ENCODE results near the gene CHN2.

DNA sequence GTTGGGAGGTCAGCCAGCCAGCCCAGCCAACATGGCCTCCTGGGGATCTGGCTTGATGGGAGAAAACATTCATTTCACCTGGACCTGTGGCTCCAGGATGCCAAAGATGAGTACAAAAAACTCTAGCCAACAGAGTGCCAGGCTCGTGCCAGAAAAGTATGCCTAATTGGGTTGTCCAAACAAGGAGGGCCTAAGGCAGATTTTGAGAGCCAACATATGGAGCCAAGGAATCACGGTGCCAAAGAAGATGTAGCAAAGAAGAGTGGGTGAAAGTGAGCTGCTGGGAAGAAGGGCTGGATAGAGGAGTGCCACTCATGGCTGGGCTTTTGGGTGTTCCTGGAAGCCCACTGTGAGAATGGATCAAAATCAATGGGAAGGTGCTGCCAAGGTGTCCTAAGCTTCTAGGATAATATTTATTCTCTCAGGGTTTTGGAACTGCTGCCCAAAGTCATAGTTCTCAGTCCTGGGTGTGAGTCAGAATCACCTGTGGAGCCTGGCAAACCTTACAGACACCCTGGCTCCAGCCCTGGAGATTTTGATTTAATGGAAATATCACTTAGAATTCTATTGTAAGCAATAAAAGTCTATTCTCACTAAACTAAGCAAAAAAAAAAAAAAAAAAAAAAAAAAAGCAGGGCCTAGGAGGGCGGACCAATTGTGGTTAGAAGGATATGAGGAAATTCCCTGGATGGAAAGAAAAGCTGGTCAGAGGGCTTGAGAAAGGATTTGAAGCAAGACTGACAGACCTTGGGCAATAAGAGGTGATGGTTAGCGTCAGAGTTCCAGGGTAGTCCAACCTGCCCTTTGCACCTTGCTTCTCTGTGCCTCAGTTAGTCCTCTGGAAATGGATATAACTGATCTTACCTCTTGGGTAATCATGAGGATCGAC, 186.9 kb downstream of the CHN2 start:
- TF ChIP-seq, protein P1, sequence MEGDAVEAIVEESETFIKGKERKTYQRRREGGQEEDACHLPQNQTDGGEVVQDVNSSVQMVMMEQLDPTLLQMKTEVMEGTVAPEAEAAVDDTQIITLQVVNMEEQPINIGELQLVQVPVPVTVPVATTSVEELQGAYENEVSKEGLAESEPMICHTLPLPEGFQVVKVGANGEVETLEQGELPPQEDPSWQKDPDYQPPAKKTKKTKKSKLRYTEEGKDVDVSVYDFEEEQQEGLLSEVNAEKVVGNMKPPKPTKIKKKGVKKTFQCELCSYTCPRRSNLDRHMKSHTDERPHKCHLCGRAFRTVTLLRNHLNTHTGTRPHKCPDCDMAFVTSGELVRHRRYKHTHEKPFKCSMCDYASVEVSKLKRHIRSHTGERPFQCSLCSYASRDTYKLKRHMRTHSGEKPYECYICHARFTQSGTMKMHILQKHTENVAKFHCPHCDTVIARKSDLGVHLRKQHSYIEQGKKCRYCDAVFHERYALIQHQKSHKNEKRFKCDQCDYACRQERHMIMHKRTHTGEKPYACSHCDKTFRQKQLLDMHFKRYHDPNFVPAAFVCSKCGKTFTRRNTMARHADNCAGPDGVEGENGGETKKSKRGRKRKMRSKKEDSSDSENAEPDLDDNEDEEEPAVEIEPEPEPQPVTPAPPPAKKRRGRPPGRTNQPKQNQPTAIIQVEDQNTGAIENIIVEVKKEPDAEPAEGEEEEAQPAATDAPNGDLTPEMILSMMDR (IDR thresholded peaks at IDR 0.05), result no peak
- no peak for TF ChIP-seq ZFX (IDR thresholded peaks at IDR 0.05; ENCODE audit: borderline replicate concordance)

All from 22Rv1 (cell line).